ENCODE results near the gene TRUB1.

DNA sequence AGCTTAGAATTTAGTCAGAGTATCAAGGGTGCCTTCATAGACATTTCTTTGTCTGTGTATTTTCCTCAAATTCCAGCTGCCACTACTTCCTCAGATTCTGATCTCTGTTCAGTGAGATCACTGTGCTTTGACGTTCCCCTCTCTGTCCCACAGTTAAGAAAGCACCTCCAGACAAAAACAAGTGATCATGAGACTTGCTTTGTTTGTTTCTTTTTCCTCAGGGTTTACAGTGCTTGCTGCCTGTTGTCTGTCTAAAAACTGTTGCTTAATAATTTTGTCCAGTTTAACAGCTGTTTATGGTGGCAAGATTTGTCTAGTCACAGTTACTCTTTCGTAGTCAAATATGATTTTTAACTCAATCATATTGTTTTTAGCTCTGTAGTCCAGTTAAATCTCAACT, 29.1 kb downstream of the TRUB1 start:
- TF ChIP-seq, protein P1, sequence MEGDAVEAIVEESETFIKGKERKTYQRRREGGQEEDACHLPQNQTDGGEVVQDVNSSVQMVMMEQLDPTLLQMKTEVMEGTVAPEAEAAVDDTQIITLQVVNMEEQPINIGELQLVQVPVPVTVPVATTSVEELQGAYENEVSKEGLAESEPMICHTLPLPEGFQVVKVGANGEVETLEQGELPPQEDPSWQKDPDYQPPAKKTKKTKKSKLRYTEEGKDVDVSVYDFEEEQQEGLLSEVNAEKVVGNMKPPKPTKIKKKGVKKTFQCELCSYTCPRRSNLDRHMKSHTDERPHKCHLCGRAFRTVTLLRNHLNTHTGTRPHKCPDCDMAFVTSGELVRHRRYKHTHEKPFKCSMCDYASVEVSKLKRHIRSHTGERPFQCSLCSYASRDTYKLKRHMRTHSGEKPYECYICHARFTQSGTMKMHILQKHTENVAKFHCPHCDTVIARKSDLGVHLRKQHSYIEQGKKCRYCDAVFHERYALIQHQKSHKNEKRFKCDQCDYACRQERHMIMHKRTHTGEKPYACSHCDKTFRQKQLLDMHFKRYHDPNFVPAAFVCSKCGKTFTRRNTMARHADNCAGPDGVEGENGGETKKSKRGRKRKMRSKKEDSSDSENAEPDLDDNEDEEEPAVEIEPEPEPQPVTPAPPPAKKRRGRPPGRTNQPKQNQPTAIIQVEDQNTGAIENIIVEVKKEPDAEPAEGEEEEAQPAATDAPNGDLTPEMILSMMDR (IDR thresholded peaks at IDR 0.05): no peak
- TF ChIP-seq POLR2AphosphoS5 (IDR thresholded peaks at IDR 0.05): no peak

Measured in breast epithelium (tissue), 3 donors.